Amniotic stem cell (primary cell): ENCODE results near the gene TYW1.
"Not testable (repeated sequence)": the region's sequence is repeated elsewhere in the genome, so short reads cannot be mapped to it uniquely, and the experiment has no call there.

Experiments
- DNase-seq: peaks from one replicate; lab custom pipeline; 2025; lab: John Stamatoyannopoulos, UW

The TYW1 gene

DNA sequence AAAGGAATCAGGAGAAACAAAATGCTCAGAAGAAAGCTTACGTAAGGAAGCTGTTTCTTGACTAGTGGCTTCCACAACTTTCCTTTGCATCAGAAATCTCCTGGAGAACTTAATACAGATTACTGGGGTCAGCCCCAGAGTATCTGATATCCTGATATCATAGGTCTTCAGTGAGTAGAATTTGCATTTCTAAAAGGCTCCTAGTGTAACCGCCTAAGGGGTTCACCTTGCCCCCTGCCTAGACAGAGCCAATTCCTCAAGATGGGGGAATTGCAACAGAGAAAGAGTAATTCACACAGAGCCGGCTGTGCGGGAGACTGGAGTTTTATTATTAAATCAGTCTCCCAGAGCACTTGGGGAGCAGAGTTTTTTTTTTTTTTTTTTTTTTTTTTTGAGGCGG is 251.7 kb downstream of the TYW1 start:
- DNase-seq, result not testable (repeated sequence)

- no peak for DNase-seq
Observed at GRCh38 chr7:67251986-67252558, 255.4 kb downstream of the TYW1 start.

DNA sequence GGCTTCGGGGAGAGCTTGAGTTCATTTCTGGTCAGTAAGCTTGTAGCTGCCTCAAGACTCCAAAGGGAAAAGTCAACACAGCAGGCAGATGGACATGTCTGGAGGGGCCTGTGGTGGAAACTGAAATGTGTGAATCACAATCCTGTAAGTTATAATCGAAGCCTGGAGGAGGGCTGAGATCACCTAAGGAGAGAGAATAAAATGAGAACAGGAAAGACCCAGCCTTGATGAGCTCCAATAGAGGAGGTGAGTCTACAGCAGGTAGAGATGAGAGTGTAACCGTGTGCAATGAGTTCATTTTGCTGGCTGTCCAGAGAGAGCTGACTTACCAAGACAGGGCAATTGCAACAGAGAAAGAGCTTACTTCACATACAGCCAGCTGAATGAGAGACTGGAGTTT is 258.4 kb downstream of the TYW1 start:
- not testable (repeated sequence) for DNase-seq

- not testable (repeated sequence) for DNase-seq
Observed at GRCh38 chr7:67257779-67258178, 261.1 kb downstream of the TYW1 start.

- not testable (repeated sequence) for DNase-seq
Observed at GRCh38 chr7:67259363-67259762, 262.7 kb downstream of the TYW1 start.

GRCh38 chr7:67260166-67260586 is 263.5 kb downstream of the TYW1 start:
- not testable (repeated sequence) for DNase-seq

DNA sequence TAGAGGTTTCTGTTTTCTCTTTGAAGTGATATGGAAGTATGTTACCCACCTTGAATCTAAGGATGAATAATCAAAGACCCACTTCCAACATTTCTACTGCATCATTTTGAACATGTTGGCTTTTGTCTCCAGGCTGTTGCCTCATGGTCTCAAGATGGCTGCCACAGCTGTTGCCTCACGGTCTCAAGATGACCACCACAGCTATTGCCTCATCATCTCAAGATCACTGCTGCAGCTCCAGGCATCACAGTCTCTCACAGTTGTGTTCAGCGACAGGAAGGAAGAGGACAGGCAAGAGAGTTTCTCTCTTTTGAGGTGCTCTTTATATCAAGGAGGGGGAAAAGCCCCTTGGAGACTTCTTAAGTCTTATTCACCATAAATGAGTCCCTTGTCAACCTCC is 267.4 kb downstream of the TYW1 start:
- DNase-seq, result not testable (repeated sequence)

DNA sequence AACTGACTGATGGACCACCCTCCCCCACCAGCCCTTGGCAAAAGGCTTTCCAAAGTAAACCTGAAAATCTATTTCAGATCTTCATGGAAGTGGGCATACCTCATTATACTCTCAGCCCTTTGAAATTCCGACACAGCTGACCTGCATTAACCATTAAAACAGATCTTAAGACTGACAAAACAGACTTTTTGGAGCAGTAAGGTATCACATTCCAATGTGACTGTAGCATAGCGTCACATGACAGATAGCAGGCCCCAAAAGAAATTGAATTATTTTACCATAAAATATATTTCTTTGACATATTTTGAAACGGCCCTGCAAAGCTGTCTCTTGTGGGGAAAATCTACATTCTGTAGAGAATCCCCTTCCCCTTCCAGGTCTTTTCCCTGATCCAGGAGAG is 269.4 kb downstream of the TYW1 start:
- DNase-seq, result not testable (repeated sequence)

DNA sequence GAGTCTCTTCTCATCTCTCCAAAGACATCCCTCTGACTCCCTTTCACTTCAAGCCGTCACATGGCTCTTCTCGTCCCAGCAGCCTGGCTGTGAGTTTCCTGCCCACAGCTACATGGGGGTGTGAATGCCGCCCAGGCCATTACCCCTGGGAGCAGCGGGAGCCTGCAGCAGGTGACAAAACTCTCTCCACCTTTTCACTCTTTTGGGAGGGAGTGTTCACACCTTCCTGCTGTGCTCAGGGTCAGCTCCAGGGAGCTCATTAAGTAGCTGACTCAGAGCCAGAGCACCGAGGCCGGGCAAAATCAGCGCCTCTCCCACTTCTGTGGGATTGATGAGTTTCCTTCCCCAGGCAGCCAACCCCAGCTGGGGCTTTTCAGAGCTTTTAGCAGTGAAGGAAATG is 271.3 kb downstream of the TYW1 start:
- no peak for DNase-seq

GRCh38 chr7:67269916-67270315 is 273.3 kb downstream of the TYW1 start:
- not testable (repeated sequence) for DNase-seq
